ENCODE results near the gene SLC8B1. TPM values are rescaled to one million over a fixed set of nuclear protein-coding genes. Genes with fewer than 3 reads are reported as not detected.

The SLC8B1 gene
- total RNA-seq, 1 donor from 2014 or later: 26.6 TPM

DNA sequence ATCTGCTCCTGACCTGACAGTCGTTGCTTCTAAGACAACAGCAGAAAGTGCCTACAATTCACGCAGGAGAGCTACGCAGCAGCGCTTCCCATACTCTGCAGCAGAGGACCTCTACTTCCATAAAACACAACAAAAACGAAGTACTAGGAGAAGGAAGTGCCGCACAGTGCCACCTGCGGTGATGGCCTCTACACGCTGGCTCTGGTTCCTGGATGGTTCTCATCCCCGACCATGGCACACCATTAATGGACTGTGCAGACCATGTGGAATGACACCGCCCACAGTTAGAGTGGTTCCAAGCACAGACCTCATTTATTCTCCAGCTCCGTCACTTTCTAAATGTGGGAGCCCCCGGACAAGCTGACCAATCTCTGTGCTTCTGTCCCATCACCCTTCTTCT is 85.4 kb downstream of the SLC8B1 start:
- TF ChIP-seq, protein P1, sequence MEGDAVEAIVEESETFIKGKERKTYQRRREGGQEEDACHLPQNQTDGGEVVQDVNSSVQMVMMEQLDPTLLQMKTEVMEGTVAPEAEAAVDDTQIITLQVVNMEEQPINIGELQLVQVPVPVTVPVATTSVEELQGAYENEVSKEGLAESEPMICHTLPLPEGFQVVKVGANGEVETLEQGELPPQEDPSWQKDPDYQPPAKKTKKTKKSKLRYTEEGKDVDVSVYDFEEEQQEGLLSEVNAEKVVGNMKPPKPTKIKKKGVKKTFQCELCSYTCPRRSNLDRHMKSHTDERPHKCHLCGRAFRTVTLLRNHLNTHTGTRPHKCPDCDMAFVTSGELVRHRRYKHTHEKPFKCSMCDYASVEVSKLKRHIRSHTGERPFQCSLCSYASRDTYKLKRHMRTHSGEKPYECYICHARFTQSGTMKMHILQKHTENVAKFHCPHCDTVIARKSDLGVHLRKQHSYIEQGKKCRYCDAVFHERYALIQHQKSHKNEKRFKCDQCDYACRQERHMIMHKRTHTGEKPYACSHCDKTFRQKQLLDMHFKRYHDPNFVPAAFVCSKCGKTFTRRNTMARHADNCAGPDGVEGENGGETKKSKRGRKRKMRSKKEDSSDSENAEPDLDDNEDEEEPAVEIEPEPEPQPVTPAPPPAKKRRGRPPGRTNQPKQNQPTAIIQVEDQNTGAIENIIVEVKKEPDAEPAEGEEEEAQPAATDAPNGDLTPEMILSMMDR (conservative IDR thresholded peaks at IDR 0.05; ENCODE audit: low read depth, low read length): no peak
- H3K4me3 ChIP-seq (ENCODE audit: low read depth, low read length): no peak overlapping the region
- no peak for DNase-seq (ENCODE audit: low read depth)

DNA sequence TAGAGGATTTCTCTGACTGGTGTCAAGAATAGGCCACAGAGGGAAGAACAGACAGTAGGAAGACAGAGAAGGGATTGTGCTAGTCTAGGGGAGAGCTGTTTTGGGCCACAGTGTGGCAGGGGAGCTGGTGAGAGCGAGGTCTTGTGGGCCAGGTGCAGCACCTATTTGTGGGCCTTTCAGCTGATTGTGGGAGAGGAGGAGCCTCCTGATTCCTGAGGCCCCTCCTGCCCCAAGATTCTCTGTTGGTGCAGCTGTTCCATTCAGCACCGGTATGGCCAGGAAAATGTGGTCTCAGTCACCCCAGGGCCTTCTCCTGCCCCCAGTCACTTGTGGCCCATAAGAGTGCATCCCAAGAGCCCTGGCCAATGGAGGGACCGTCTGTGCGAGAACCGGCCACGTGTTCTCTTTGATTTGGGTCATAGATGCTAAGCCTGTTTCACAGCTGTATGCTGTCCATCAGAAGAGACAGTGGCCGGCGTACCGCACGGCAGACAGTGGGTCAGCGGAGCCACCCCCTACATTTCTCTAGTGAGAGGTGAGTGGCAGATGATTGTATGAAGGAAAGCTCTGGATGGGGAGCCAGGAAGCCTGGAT is 86.0 kb downstream of the SLC8B1 start:
- no peak for DNase-seq (ENCODE audit: low read depth)
- TF ChIP-seq, protein P1 (conservative IDR thresholded peaks at IDR 0.05; ENCODE audit: low read depth, low read length): no peak

More for the DNA sequence above, 86.0 kb downstream of the SLC8B1 start:
- no peak overlapping the region for H3K4me3 ChIP-seq (ENCODE audit: low read depth, low read length)

Other genes with a start within 250 kb of the SLC8B1 start
- 2.0 and 2.1 TPM in 2 replicates for gene RASAL1, start 199.3 kb downstream of the SLC8B1 start, total RNA-seq
- gene CFAP73, start 185.4 kb downstream of the SLC8B1 start, total RNA-seq: not detected in 2 replicates
- 97.7 and 112 TPM in 2 replicates for gene DDX54, start 149.6 kb downstream of the SLC8B1 start, total RNA-seq
- 26.6 and 37.1 TPM in 2 replicates for gene RITA1, start 149.4 kb downstream of the SLC8B1 start, total RNA-seq
- 16.9 and 32.0 TPM in 2 replicates for gene TPCN1, start 113.6 kb downstream of the SLC8B1 start, total RNA-seq
- gene PLBD2, start 23.5 kb upstream of the SLC8B1 start, total RNA-seq: 15.6 and 20.1 TPM in 2 replicates
- gene SDS, start 68.8 kb upstream of the SLC8B1 start, total RNA-seq: not detected in 2 replicates
- 6.3 and 11.8 TPM in 2 replicates for gene SDSL, start 87.3 kb upstream of the SLC8B1 start, total RNA-seq
- 0.06 TPM in 1 of 2 replicates, not detected in the other for gene LHX5, start 136.8 kb upstream of the SLC8B1 start, total RNA-seq

All from epithelial cell of proximal tubule (primary cell).